ENCODE measurements around the gene ESPL1. TPM values are rescaled to one million over a fixed set of nuclear protein-coding genes. Genes with fewer than 3 reads are reported as not detected.

Gene ESPL1
- total and polyA plus RNA-seq, 2 of the 8 experiments (the other 6 are each of a cell fraction or from before 2014, with no cell fraction given): 31.8 to 52.7 TPM

- no peaks in the 10 kb centered on the region for H3K36me3 ChIP-seq (ENCODE audit: control insufficient read depth in 2 of 4, insufficient read depth in 4 of 4, low read length in 3 of 4)
- H2AK5ac ChIP-seq (ENCODE audit: low read depth, low read length): no peak overlapping the region
- H4K91ac ChIP-seq (replicated peaks; ENCODE audit: insufficient read length, low read length): no peak overlapping the region
- no peak overlapping the region for H3K23ac ChIP-seq (ENCODE audit: insufficient read length)
- ChIA-PET POLR2A (ENCODE audit: partially characterized antibody) (interaction anchor here (0.9 to 8.0 kb wide), 15 partner anchors 9 to 174 kb away, joined by 3 to 51 read pairs (median 4); partner anchors contain the start of genes ESPL1, MAP3K12, MYG1 and SP1), CTCF (ENCODE audit: partially characterized antibody) (interaction anchor here (0.6 to 21.2 kb wide), 11 partner anchors 10 to 343 kb away, joined by 3 to 381 read pairs (median 6); partner anchors contain the start of genes PFDN5 and SP7)
- H2BK12ac ChIP-seq (ENCODE audit: low read depth, low read length): no peak overlapping the region
- peaks cover 13 to 59% (median 47%) of the 10 kb centered on the region in 4 experiments for H3K27me3 ChIP-seq (replicated peaks in 1 of 4; ENCODE audit: control insufficient read depth in 3 of 4, extremely low read depth in 1 of 4, insufficient read depth in 3 of 4, low read length in 3 of 4)
- H3K27ac ChIP-seq (ENCODE audit: low read depth, low read length): no peak overlapping the region
- H4K20me1 ChIP-seq (replicated peaks in 1 of 2; ENCODE audit: control insufficient read depth in 1 of 2, insufficient read depth in 2 of 2, low read length in 2 of 2): peaks cover 2% of the 10 kb centered on the region in 2 experiments
- WGBS, 2 experiments (ENCODE audit: extremely low coverage in 1 of 2, insufficient coverage in 1 of 2, insufficient read length in 1 of 2, insufficient replicate concordance in 2 of 2, low coverage in 1 of 2, low lambda C conversion rate in 2 of 2, missing lambda C conversion rate in 1 of 2): 3% methylated on average over 24 of the region's 50 CpGs; no CpG with 5 or more reads in 1 of the 2 experiments
- no peak overlapping the region for H4K5ac ChIP-seq (ENCODE audit: insufficient read length, low read depth, low read length)
- peaks cover 6% of the 10 kb centered on the region; the same call in 1 of the 2 replicates for H3K23me2 ChIP-seq (ENCODE audit: low read depth, low read length)
- H2BK120ac ChIP-seq (replicated peaks; ENCODE audit: low read depth, low read length): no peak overlapping the region
- FAIRE-seq: no peak
- H3K4me2 ChIP-seq (ENCODE audit: insufficient read depth in 1 of 2, low read depth in 2 of 2, low read length in 2 of 2): peak overlapping the region; percentile 45 to 78
- peak overlapping the region in 1 of 4 experiments; percentile 15; a peak in 2 of 7 replicates for H3K9ac ChIP-seq (replicated peaks in 1 of 4; ENCODE audit: extremely low read depth in 1 of 4, low read depth in 3 of 4, low read length in 3 of 4)
- H2BK5ac ChIP-seq (ENCODE audit: low read depth, low read length): no peak overlapping the region
- peak overlapping the region; percentile 24 to 80 (median 48) for H3K4me3 ChIP-seq (ENCODE audit: extremely low read depth in 1 of 4, insufficient read depth in 2 of 4, low read depth in 3 of 4, low read length in 4 of 4)
- no peaks in the 10 kb centered on the region for H3K9me3 ChIP-seq (ENCODE audit: insufficient read depth in 2 of 2, low read depth in 1 of 2, low read length in 1 of 2)
- DNase-seq (ENCODE audit: low read depth in 1 of 2, low spot score in 2 of 2): peak in 1 of 2 experiments; percentile 69
- no peak overlapping the region for H3K4ac ChIP-seq (replicated peaks; ENCODE audit: insufficient read length, low read depth, low read length)
- H3K18ac ChIP-seq (ENCODE audit: extremely low read depth, low read length): peak overlapping the region; percentile 48; the same call in 1 of the 2 replicates
- peak overlapping the region; percentile 32; the same call in 1 of the 2 replicates for H4K8ac ChIP-seq (ENCODE audit: extremely low read depth, insufficient read depth, low read length)
- H3K14ac ChIP-seq (ENCODE audit: insufficient read length): no peak overlapping the region
- peaks cover 0 to 20% (median 12%) of the 10 kb centered on the region in 4 experiments; a peak in 6 of 7 replicates for H3K4me1 ChIP-seq (replicated peaks in 1 of 4; ENCODE audit: control insufficient read depth in 3 of 4, insufficient read depth in 4 of 4, low read length in 3 of 4)
- H3K79me1 ChIP-seq (ENCODE audit: low read depth, low read length): no peaks in the 10 kb centered on the region
- H2AFZ ChIP-seq (ENCODE audit: low read length): 0 out of 2 replicates have a peak overlapping the region, but pooled peaks have one; percentile 6
- H2BK15ac ChIP-seq (ENCODE audit: low read length): no peak overlapping the region
- H3K56ac ChIP-seq (replicated peaks; ENCODE audit: insufficient read length, low read depth, low read length): no peak overlapping the region
- H3K79me2 ChIP-seq (ENCODE audit: control insufficient read depth in 1 of 2, insufficient read depth in 2 of 2, low read length in 2 of 2): no peaks in the 10 kb centered on the region
- H2BK20ac ChIP-seq (ENCODE audit: low read length): no peak overlapping the region
- no peak for TF ChIP-seq RAD21 (IDR thresholded peaks at IDR 0.05 in 1 of 2, conservative IDR thresholded peaks at IDR 0.05 in 1 of 2; ENCODE audit: low read depth in 2 of 2, low read length in 2 of 2)
- no peak for TF ChIP-seq POU5F1 (IDR thresholded peaks at IDR 0.05; ENCODE audit: low read depth, low read length)
- peak; percentile 20 for TF ChIP-seq ASH2L (IDR thresholded peaks at IDR 0.05; ENCODE audit: low read length)
- no peak for TF ChIP-seq SIX5 (IDR thresholded peaks at IDR 0.05; ENCODE audit: low read depth, low read length)
- TF ChIP-seq CHD1 (IDR thresholded peaks at IDR 0.05; ENCODE audit: low read depth, low read length): no peak
- TF ChIP-seq NRF1 (IDR thresholded peaks at IDR 0.05; ENCODE audit: low read depth, low read length): no peak
- no peak for TF ChIP-seq BACH1 (IDR thresholded peaks at IDR 0.05; ENCODE audit: low read length)
- TF ChIP-seq SP1 (IDR thresholded peaks at IDR 0.05; ENCODE audit: low read depth, low read length): no peak
- no peak for TF ChIP-seq HDAC2 (IDR thresholded peaks at IDR 0.05; ENCODE audit: borderline replicate concordance in 1 of 2, low read depth in 2 of 2, low read length in 2 of 2)
- TF ChIP-seq ATF2 (IDR thresholded peaks at IDR 0.05; ENCODE audit: low read length): no peak
- peak; percentile 26 for TF ChIP-seq KDM4A (IDR thresholded peaks at IDR 0.05; ENCODE audit: low read depth, low read length, severe bottlenecking)
Measured at GRCh38 chr12:53325511-53326061, 57.5 kb downstream of the ESPL1 start.
